Hepatocyte (in vitro differentiated cells): Measurements from ENCODE around the gene ZNF681.

Experiments
- CTCF ChIP-seq: fragments of 200-600 bp; sonication (generic); IDR thresholded peaks from 2 replicates; pipeline ENCODE4 v1.5.1; 2016; ENCODE audit warnings: antibody characterized with exemption, mild to moderate bottlenecking; ENCODE audit not compliant: poor library complexity
- EZH2 ChIP-seq: fragments of 200-600 bp; sonication (generic); IDR thresholded peaks from 2 replicates; pipeline ENCODE4 v1.6.1; 2016; ENCODE audit warnings: antibody characterized with exemption, mild to moderate bottlenecking, borderline replicate concordance

GRCh38 chr19:23804676-23805075, 46.0 kb upstream of the ZNF681 start:
- TF ChIP-seq CTCF = no peak
- no peak for TF ChIP-seq EZH2
